Mammary epithelial cell (primary cell): ENCODE measurements around the gene MAPK10.

ENCODE experiments used
- CTCF ChIP-seq, 2 donors: IDR thresholded peaks in 1 of 2; conservative IDR thresholded peaks in 1 of 2; 2 replicates each; pipeline ENCODE4 v1.5.1; 2011 to 2012; ENCODE audit warnings: inconsistent platforms in 2 of 2, low read length in 2 of 2, mild to moderate bottlenecking in 2 of 2, control low read depth in 1 of 2, low read depth in 1 of 2; ENCODE audit not compliant: insufficient read depth in 1 of 2; ENCODE audit errors: extremely low read depth in 1 of 2
- EZH2 ChIP-seq: IDR thresholded peaks from 2 replicates; pipeline ENCODE4 v1.6.1; 2012; ENCODE audit warnings: low read length, inconsistent platforms, borderline replicate concordance

- TF ChIP-seq CTCF (conservative IDR thresholded peaks at IDR 0.05 in 1 of 2, IDR thresholded peaks at IDR 0.05 in 1 of 2; ENCODE audit: extremely low read depth in 1 of 2, insufficient read depth in 1 of 2, low read depth in 1 of 2, low read length in 2 of 2) (no peak), EZH2 (no peak)
Observed at GRCh38 chr4:86152454-86152853, 207.4 kb downstream of the MAPK10 start.
